Left renal cortex interstitium (tissue), 4 donors: ENCODE results near the gene CHRNB4. TPM values are rescaled to one million over a fixed set of nuclear protein-coding genes. Genes with fewer than 3 reads are reported as not detected.
"Not testable (repeated sequence)": the region's sequence is repeated elsewhere in the genome, so short reads cannot be mapped to it uniquely, and the experiment has no call there.

Experiments used
- DNase-seq, 4 donors: peaks; one replicate each; pipeline ENCODE4 v3.0.0-alpha.2; 2013; ENCODE audit warnings: low read depth in 4 of 4, low spot score in 2 of 4, missing footprints in 1 of 4
- polyA plus RNA-seq, 4 donors: library from polyadenylated mRNA; unstranded; fragments of 120-200 nt; gene quantifications; one replicate each; pipeline ENCODE4 v1.2.1, GENCODE V29; 2013; ENCODE audit not compliant: insufficient read length in 4 of 4

Gene CHRNB4
- polyA plus RNA-seq, 4 donors, result 2.5 to 3.9 (median 2.8) TPM

GRCh38 chr15:78619022-78619950 is 21.7 kb downstream of the CHRNB4 start:
- no peak for DNase-seq

GRCh38 chr15:78618490-78618934 is 22.5 kb downstream of the CHRNB4 start:
- DNase-seq, result peak in 3 of 4 donors; percentile 67 to 82 (median 75)

- no peak for DNase-seq
These were observed 22.9 kb downstream of the CHRNB4 start for GRCh38 chr15:78618064-78618463.

GRCh38 chr15:78617516-78617915 is 23.5 kb downstream of the CHRNB4 start:
- no peak for DNase-seq

- no peak for DNase-seq
These were observed 23.9 kb downstream of the CHRNB4 start for GRCh38 chr15:78617076-78617475.

GRCh38 chr15:78616506-78616905 is 24.5 kb downstream of the CHRNB4 start:
- no peak for DNase-seq

- DNase-seq, result no peak
These were observed 25.8 kb downstream of the CHRNB4 start for GRCh38 chr15:78615151-78615589.

DNA sequence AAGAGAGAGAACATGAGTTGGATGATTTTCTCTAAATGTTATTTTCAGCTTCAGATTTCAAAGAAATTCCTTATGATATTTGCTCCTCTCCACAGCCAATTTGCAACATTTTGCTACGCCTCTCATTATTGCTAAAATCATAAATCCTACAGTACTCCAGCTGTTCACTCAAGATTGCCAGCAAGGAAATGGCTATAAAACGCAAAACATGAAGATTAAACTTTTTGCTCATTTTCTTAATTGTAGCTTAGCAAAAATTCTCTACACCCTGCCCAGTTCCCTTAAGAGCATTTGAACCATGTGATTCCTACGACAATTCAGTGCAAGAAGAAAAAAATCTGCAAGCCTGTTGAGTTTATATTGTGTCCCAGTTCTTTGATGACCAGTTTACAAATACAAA is 27.0 kb downstream of the CHRNB4 start:
- DNase-seq, result no peak

GRCh38 chr15:78609551-78609950 is 31.5 kb downstream of the CHRNB4 start:
- not testable (repeated sequence) for DNase-seq

DNA sequence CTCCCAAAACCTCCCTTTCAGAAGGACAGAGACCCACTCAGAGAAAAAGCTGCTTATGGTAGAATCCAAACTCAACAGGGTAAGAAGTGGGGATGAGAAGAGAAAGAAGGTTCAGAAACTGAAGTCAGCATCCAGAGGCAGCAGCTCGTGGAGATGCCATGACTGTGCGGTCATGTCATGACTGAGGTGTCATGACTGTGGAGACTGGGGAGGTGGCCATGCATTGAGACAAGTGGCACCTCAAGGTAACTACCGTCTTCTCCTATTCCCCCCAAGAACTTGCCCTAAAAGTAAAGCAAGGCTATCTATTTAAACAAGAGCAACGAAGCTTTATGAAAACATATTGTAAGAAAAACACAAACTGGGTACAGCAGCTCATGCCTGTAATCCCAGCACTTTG is 35.3 kb downstream of the CHRNB4 start:
- no peak for DNase-seq

DNA sequence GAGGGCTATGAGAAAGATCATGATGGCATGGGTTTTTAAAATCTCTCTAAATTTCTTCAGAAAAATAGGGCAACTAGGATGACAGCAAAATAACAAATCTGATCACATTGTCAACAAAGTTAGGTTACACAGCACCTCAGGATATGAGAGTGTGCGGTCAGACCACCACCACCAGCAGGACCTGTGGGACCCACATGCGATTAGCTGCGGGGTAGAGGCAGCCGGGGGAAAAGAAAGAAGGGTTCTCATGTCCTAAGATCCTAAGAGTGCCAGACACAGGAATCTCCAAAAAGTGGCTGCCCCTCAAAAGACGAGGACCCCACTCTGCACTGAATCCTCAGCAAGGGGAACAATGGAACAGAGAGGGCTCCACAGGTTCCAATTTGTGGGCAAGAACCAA is 35.8 kb downstream of the CHRNB4 start:
- DNase-seq, result no peak

DNA sequence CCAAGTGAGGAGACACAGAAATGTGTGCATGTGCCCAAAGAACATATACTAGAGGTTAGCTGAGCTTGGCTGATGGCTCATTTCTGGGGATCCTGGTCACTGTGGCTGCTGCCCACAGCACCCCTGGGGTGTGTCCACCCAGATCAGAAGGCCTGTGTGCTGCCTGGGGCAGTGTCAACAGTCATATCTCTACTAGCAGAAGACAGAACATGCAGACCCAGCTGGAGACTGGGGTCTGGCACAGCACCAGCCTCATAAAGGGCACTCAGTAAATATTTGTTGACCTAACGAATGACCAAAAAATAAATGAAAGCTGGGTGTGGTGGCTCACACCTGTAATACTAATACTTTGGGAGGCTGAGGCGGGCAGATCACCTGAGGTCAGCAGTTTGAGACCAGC is 36.6 kb downstream of the CHRNB4 start:
- DNase-seq, result no peak

GRCh38 chr15:78603467-78603866 is 37.5 kb downstream of the CHRNB4 start:
- no peak for DNase-seq

DNA sequence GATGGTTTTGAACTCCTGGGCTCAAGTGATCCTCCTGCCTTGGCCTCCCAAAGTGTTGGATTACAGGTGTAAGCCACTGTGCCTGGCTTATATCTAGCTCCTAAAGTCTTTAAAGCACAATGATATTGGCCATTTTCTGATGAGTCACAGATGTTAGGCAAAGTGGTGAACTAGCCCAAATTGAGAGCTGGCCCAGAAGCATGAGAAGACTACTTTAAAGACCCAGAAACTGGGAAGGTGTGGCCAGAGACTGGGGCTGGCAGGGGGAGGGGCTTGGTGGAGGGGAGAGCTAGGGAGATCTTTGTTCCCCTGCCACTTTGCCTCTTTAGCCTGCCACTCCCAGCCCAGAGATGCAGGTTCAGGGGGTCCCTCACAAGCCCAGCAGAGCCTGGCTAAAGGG is 41.8 kb downstream of the CHRNB4 start:
- DNase-seq, result no peak

- no peak for DNase-seq
These were observed 42.7 kb downstream of the CHRNB4 start for GRCh38 chr15:78598348-78598747.

DNA sequence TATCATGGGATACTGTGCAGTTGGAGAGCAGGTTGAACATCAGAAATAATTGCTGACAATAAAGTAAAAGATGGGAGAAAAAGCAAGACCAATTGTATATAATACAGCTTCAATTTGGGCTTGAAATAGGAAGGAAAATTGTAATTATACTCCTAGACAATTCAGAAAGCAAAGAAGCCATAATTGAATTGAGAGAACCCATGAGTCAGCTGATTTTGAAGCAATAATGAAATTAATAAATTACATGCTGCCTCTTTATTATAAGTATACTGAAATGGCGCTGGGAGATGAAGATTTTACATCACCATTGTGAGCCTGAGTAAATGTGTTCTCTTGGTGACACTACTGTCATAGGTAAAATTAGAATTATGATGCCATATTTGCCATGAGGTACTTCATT is 43.4 kb downstream of the CHRNB4 start:
- no peak for DNase-seq

GRCh38 chr15:78574944-78575343 is 66.1 kb downstream of the CHRNB4 start:
- no peak for DNase-seq

Other genes with a start within 250 kb of the CHRNB4 start
- 10 to 100 TPM; 51.1 to 77.7 (median 59.2) TPM for gene IREB2, start 203.0 kb downstream of the CHRNB4 start, polyA plus RNA-seq
- gene HYKK, start 133.6 kb downstream of the CHRNB4 start, polyA plus RNA-seq, result 1 to 10 TPM; 7.7 to 8.9 (median 8.3) TPM
- 100 to 1,000 TPM; 232 to 298 (median 262) TPM for gene PSMA4, start 100.8 kb downstream of the CHRNB4 start, polyA plus RNA-seq
- gene CHRNA5, start 75.7 kb downstream of the CHRNB4 start, polyA plus RNA-seq, result 1 to 10 TPM; 5.9 to 9.7 (median 7.0) TPM
- 1 to 10 TPM in 3 of 4 donors, under 1 TPM in 1; 0.86 to 1.5 (median 1.2) TPM for gene CHRNA3, start 20.2 kb downstream of the CHRNB4 start, polyA plus RNA-seq
- gene ADAMTS7, start 170.3 kb upstream of the CHRNB4 start, polyA plus RNA-seq, result 10 to 100 TPM; 19.7 to 36.7 (median 32.7) TPM
- gene MORF4L1, start 231.7 kb upstream of the CHRNB4 start, polyA plus RNA-seq, result 100 to 1,000 TPM; 702 to 832 (median 748) TPM